ENCODE measurements around the gene GLP2R. TPM values are rescaled to one million over a fixed set of nuclear protein-coding genes. Genes with fewer than 3 reads are reported as not detected.

Gene GLP2R
- total and polyA plus RNA-seq, 10 of the 15 experiments (the other 5 are each of a cell fraction or from before 2014, with no cell fraction given): not detected

- intact Hi-C loops (cut with micrococcal nuclease; ENCODE audit: unreplicated experiment): no loop called here
- Histone ChIP-seq H3K9ac (ENCODE audit: control insufficient read depth, insufficient read depth, low read length) (no peak within 1 kb of the TSS), H3K4me2 (ENCODE audit: control insufficient read depth, insufficient read depth) (no peak within 1 kb of the TSS), H3K9me3 (replicated peaks; ENCODE audit: control insufficient read depth, insufficient read depth, low read length) (no peaks in the 10 kb centered on the region), H3K4me1 (ENCODE audit: control insufficient read depth, insufficient read depth, low read length) (no peaks in the 10 kb centered on the region), H3K27ac (ENCODE audit: control insufficient read depth, insufficient read depth) (no peak within 1 kb of the TSS), H2AFZ (ENCODE audit: control insufficient read depth, low read depth, low read length) (no peak within 1 kb of the TSS), H3K36me3 (ENCODE audit: control insufficient read depth in 2 of 2, insufficient read depth in 2 of 2, low read length in 1 of 2) (no peaks in the 10 kb centered on the region), H3K4me3 (no peak within 1 kb of the TSS), H3K27me3 (replicated peaks in 1 of 2; ENCODE audit: control insufficient read depth in 2 of 2, insufficient read depth in 2 of 2, low read length in 1 of 2) (no peaks in the 10 kb centered on the region), H4K20me1 (ENCODE audit: control insufficient read depth, insufficient read depth) (no peaks in the 10 kb centered on the region), H3K79me2 (ENCODE audit: control insufficient read depth, insufficient read depth, low read length) (no peaks in the 10 kb centered on the region)
- DNase-seq (ENCODE audit: low read depth, low spot score): no peak
- ChIA-PET POLR2A (no interaction called here), CTCF (no interaction called here), SMC1A (ENCODE audit: uncharacterized antibody, unreplicated experiment) (no interaction called here), RAD21 (ENCODE audit: unreplicated experiment) (no interaction called here)
- WGBS (ENCODE audit: insufficient coverage, insufficient replicate concordance, low lambda C conversion rate, missing lambda C conversion rate): 16% methylated on average over 15 of the region's 15 CpGs
- ATAC-seq: no peak
- in situ Hi-C loops (cut with MboI): no loop called here
- no TSS peak for BruUV-seq (replicated peaks)
- no peak for FAIRE-seq
- TF ChIP-seq HCFC1 (IDR thresholded peaks at IDR 0.05; ENCODE audit: low read length) (no peak), BRCA1 (IDR thresholded peaks at IDR 0.05; ENCODE audit: low read depth, low read length) (no peak), USF1 (IDR thresholded peaks at IDR 0.05; ENCODE audit: borderline replicate concordance, extremely low read length, insufficient read depth, low read depth, low read length) (no peak), IKZF2 (IDR thresholded peaks at IDR 0.05) (no peak), POU2F2 (IDR thresholded peaks at IDR 0.05; ENCODE audit: borderline replicate concordance, low read depth, low read length) (no peak), HSF1 (IDR thresholded peaks at IDR 0.05; ENCODE audit: low read depth, low read length) (no peak), ESRRA (IDR thresholded peaks at IDR 0.05; ENCODE audit: low read length) (no peak), CHD1 (IDR thresholded peaks at IDR 0.05; ENCODE audit: low read depth, low read length) (no peak), PAX5 (IDR thresholded peaks at IDR 0.05; ENCODE audit: borderline replicate concordance, low read depth, low read length) (no peak), PKNOX1 (IDR thresholded peaks at IDR 0.05) (no peak), NBN (IDR thresholded peaks at IDR 0.05) (no peak), ZBTB40 (IDR thresholded peaks at IDR 0.05; ENCODE audit: borderline replicate concordance) (no peak), ZSCAN29 (IDR thresholded peaks at IDR 0.05) (no peak)
These were observed 34.5 kb upstream of the GLP2R start, which contains the start of gene DHRS7C for GRCh38 chr17:9790889-9791876. Gene DHRS7C (minus strand): TSS chr17:9791592. CDS start chr17:9791284, 308 bp downstream.
